ENCODE results near the gene RASGEF1B. TPM values are rescaled to one million over a fixed set of nuclear protein-coding genes. Genes with fewer than 3 reads are reported as not detected.
"Not testable (repeated sequence)": the region's sequence is repeated elsewhere in the genome, so short reads cannot be mapped to it uniquely, and the experiment has no call there.

The RASGEF1B gene
- polyA plus RNA-seq, 1 donor: 5.1 TPM

DNA sequence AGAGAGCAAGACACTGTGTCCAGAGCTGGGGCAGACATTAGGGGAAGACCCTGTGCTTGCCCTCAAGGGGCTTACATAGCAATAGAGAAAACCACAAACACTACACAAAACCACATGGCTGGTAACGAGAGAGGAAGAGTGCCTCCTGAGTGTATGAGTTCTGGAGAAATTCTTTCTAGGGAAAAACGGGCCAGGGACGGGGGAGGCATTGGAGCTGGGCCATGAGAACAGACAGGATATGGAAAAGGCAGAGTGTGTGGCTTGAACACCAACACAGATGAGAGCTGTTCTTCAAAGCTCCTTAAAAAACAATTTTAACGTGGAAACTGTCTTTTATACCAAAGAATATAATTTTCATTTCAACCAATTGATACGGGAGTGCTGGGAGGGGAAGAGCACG, 42.7 kb downstream of the RASGEF1B start:
- DNase-seq: no peak

DNA sequence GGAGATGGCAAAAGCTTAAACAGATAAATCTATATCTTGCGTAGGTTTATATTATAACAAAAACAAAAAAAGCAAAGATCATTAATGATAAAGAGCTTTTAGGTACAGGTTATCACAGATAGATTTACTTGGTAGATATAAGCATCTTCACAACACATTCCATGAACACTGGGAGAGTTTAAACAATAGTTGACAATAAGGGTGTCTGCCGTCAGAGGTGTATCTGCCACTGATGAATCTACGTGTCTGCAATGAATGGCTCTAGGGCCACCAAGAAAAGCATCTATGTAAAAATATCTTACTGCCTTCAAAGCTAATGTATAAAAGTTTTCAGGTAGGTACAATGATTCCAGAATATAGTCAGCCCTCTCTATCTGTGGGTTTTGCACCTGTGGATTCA, 43.7 kb downstream of the RASGEF1B start:
- DNase-seq: no peak

DNA sequence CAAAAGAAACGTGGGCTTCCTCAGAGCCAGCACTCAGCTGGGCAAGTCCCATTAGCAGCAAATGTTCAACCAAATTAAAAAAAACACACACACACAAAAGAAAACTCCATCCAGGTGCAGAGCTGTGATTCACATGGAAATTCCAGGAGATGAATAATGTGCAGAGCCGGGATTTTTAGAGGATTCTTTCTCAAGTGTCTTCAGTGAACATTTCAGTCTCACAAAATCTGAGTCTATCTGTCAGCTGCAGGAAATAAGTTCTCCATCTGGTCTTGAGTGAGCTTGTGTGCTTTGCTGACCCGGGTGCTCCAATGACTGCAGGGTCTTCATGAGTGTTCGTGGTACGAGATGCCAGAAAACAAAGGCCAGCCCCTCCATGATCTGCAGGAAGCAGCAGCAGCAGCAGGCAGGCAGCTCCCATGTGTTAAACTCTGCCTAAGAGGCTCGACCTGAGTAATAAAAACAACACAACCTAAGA, 44.3 kb downstream of the RASGEF1B start:
- DNase-seq: peak; percentile 7

DNA sequence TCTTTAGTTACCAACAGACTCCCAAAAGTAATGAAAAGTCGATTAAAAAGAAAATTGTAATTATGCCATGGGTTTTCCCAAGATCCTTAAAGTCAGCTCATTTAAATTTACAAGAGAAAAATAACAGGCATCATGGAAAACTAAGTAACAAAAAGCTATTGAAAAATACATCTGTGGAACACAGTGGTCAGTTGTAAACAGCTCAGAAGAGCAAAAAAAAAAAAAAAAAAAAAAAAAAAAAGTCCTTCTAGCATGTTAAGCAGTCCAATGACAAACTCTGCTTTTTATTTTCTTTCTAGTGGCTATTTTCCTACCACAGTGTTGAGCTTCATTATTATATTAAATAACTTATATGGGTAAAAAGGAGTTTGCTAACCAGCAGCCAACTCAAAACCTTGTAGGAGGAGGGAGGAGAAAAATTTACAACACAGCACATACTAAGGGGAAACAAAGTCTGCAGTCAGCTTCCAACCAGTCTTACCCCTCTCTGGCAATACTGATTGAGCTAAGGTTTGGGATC, 44.9 kb downstream of the RASGEF1B start:
- DNase-seq: no peak

DNA sequence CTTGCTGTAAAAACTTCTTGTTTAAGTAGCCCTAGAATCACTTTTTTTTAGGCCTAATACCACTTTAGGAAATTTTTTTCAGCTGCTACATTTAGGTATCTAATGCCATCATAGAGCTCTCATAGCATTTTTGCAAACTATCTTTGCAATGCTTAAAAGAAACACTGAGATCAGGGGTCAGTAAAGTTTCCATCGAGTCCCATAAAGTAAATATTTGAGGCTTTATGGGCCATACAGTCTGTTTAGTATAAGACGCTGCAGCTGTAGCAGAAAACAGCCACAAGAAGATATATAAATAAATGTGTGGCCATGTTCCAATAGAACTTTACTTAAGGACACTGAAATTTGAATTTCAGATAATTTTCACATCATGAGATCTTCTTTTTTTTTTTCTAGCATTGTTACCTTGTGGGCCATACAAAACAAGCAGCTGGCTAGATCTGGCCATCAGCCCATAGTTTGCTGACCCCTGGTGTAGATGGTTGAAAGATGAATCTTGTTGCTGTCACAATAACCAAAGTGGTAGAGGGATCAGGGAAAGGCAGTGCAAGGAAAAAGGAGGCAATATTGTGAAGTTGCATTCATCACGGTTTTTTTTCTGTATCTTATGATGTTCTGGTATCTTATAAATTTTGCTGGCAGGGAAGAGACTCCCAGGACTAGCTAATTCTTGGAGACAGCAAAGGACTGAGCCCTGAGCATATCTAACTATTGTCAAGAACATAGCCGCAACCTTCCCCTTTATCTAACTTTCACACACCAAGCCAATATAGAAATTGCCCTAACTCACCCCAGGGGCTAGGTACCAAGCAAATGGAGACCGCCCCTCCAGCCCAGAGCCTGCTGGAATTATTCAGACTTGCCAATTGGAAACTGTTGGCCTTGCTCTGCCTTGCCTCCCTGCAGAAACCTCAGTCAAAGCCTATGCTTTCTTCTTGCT, 46.6 kb downstream of the RASGEF1B start:
- no peak for DNase-seq

- DNase-seq: no peak
Observed at GRCh38 chr4:81424336-81424735, 47.4 kb downstream of the RASGEF1B start.

GRCh38 chr4:81422595-81422994, 49.1 kb downstream of the RASGEF1B start:
- no peak for DNase-seq

GRCh38 chr4:81421346-81422218, 50.1 kb downstream of the RASGEF1B start:
- DNase-seq: no peak

DNA sequence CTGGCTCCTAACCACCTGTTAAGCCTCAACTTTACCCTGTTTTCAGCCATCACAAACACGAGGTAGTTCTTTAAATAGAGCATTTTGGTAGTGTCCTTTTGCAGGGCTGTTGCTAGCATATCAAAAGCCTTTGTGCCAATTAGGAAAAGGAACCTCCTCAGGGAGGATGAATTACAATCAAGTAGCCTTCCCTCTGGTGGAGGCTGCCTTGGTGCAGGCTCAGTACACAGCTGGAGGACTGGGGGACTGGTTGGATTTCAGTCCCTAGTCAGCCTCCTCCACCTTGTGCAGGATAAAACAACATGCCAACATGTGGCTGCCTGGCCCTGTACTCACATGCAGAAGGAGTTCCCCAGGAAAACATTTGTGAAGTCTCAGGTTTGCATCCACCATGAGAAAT, 53.1 kb downstream of the RASGEF1B start:
- DNase-seq: no peak

- no peak for DNase-seq
Observed at GRCh38 chr4:81412946-81413495, 58.7 kb downstream of the RASGEF1B start.

GRCh38 chr4:81410680-81411079, 61.0 kb downstream of the RASGEF1B start:
- no peak for DNase-seq

GRCh38 chr4:81409836-81410235, 61.9 kb downstream of the RASGEF1B start:
- DNase-seq: no peak

GRCh38 chr4:81408341-81408740, 63.4 kb downstream of the RASGEF1B start:
- no peak for DNase-seq

DNA sequence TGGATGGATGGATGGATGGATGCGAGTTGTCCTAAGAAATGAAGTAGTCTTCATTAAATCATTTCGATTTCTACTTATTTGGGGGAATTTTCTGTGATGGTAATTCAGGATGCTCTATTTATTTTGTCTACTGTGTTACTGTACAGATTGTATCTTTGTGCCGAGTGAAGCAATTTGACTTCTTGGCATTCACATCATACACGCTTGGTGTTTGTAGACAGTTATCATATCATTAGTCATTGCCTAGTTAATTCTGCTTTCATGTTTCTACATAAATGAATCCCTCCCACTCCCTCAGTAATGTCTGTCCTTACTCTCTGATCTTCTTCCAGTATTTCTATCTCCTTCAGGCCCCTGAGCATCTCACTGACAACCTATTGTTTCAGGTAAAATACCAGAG, 64.0 kb downstream of the RASGEF1B start:
- no peak for DNase-seq

GRCh38 chr4:81406481-81406880, 65.2 kb downstream of the RASGEF1B start:
- DNase-seq: not testable (repeated sequence)

DNA sequence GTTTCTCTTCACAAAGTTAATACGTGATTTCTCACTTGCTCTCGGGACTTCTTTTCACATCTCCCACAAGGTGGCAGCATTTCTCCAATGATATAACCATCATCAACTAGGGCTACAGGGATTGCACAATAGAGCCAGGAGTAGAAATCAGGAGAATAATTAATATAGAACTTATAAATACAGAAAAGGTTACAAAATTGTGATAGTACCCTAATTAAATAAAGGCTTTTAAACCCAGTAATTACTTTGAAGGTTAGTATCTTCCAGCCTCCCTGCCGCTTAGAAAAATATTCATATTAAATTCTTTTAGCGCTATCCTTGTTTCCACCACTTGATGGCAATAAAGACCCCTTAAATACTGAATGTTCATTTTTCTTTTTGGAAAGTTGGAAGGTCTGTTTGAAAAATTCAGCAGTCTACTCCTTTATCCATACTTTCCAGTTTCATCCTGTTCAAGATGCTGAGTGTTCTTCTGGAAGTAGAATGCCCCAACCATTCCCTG, 65.8 kb downstream of the RASGEF1B start:
- peak; percentile 71 for DNase-seq

GRCh38 chr4:81404741-81405140, 67.0 kb downstream of the RASGEF1B start:
- DNase-seq: no peak

DNA sequence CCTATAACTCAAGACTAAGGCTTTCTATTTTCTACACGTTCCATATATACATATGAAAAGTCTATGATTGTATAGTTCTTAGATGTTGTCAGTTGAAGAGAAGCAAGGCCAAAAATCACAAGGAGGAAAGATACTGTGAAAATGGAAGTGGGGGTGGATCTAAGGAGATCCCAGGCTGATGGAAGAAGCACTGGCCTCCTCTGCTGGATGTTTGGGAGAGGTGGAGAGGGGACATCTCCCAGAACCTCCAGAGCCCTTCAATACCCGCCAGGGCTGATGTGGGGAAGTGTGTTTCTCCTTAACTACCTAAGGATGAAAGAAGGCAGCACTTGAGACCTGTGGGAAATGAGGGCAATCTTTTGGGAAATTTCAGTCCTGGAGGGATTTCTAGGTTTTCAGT, 67.4 kb downstream of the RASGEF1B start:
- no peak for DNase-seq

DNA sequence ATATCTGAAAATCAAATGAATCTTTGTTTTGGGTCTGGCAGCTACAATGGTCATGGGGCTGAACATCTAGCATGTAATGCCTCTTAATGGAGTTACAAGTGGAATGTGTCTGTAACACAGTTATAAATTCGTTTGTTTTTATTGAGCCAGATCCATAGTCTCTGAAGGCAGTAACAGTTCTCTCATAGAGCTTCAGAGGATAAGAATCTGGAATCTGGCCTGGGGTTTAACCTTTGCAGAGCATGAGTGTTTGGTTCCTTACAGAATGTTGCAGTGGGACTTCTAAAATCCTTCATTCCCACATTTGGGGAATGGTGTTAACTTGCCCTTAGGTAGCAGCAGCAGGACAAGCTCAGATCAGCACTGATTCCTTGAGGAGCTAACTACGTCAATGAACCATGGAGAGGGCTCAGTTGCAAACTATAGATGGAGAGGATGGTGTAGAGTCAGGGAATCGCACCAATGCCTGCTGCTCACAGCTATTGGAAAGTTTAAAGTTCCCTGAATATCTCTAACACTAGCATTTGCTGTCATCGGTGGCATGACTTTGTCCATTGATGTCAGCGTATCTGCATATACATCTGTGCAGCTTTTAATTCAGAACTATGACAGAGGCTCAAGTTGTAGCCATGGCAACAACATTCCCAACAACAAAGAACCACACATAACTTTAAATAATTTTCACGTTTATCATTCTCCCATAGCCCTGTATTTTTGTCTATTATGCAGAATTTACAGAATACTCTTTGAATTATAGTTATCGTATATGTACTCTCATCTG, 72.2 kb downstream of the RASGEF1B start:
- DNase-seq: no peak

DNA sequence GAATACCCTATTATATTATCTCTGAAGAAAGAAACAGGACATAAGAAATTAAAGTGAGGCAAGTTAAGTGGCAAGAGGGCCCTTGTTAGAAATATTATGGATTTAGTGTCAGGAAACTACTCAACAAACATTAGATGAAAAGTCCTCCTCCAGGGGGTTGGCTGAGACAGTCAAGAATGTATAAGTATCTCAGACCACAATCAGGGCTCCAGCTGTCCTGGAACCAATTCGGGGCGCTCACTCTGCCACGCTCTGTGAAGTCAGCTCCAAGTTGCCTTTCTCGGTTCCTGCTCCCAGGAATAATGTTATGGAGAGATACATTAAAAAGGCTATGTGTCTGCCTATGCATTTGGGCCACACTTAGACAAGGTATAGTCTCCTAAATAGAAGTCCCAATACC, 73.3 kb downstream of the RASGEF1B start:
- DNase-seq: no peak

GRCh38 chr4:81397635-81398034, 74.1 kb downstream of the RASGEF1B start:
- DNase-seq: no peak

GRCh38 chr4:81395239-81395638, 76.5 kb downstream of the RASGEF1B start:
- no peak for DNase-seq
